HG02763 (cell line): ENCODE results near the gene P2RX6.
"Not testable (repeated sequence)": the region's sequence is repeated elsewhere in the genome, so short reads cannot be mapped to it uniquely, and the experiment has no call there.

ENCODE experiments used
- ATAC-seq: cut with Tn5 transposase; IDR thresholded peaks from one replicate; pipeline ENCODE4 v1.9.1; 2021; ENCODE audit warnings: mild to moderate bottlenecking, moderate library complexity; ENCODE audit not compliant: unreplicated experiment

P2RX6 gene

DNA sequence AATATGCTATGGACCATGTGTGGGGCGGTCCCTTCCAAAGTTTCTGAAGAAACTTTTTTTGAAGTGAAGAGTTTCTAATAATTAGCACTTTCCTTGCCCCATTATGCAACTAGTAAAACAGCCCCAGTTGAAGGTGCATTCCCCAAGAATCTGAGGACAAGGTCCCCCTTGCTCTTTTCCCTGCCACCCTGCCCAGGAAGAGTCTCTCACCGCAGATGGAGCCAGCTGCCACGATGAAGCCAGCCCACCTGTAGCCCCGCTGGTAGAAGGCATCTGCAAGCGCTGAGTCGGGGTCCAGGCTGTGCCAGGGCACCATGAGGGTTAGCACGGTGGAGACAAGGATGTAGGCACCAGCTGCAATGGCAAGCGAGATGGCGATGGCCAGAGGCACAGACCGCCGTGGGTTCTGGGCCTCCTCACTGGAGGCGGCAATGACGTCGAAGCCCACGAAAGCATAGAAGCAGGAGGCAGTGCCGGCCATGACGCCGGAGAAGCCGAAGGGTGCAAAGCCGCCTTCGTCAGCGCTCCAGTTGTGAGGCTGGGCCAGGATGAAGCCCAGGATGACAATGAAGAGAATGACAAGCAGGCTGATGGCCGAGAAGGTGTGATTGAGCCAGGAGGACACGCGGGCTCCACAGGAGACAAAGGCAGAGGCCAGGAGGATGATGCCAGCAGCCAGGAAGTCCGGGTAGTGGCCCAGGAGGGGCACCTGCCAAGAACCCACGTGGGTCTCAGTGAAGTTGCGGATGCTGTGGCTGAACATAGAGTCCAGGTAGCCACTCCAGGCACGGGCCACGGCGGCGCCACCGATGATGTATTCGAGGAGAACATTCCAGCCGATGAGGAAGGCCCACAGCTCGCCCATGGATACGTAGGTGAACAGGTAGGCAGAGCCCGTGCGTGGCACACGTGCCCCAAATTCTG, 15.9 kb downstream of the P2RX6 start:
- no peak for ATAC-seq

DNA sequence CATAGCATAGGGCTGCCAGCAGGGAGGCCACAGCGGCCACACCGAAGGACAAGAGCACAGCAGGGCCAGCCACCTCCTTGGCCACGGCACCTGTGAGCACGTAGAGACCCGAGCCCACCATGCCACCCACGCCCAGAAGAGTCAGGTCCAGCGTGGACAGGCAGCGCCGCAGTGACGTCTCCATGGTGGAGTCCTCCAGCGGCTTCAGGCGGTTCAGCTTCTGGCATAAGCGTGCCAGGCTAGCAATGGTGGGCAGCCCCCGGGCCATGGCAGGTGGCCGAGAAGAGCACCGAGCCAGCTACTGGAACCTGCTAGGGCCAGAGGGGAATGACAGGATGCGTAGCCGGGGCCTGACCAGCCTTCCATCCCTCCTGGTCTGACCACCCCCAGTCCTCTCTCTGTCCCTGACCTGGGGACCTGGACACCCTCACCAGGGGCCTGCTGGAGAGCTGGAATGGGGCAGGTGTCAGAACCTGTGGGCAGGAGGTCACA, 16.6 kb downstream of the P2RX6 start:
- ATAC-seq, result no peak

DNA sequence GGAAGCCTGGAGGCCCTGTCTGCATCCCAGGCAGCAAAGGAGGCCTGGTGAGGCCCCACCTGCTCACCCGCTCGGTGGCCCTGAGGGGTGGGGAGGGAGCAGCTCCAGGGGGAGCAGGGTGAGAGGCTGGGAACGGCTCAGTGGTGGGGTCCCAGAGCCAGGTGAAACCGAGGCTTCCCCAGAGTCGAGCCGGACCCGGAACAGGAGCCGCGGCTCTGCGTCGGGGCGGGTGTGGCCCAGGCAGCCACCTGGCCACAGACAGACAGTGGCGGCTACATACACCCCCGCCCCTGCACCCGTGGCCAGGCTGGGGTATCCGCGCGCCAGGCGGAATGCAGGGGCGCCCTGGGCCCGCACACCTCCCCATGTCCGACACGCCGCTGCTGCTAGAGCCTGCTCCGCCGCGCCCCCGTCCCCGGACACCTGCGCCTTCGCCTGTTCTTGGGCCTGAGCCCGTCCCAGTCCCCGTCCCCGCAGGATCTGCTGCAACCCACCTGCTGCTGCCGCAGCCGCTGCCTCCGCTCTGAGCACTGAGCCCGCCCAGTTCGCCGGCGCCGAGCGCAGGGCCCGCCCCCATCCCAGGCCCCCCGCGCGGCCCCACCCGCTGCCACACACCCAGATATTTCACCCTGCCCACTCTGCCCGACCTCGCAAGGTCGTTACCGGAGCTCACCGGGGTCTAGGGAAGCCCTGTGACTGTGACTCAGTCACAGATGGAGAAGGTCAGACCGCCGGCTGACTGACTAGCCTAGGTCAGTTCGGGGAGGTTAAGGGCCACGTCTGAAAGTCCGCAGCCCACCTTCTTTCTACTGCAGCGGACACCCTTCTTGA, 17.3 kb downstream of the P2RX6 start, which contains the start of gene SLC7A4:
TSS of gene SLC7A4 (minus strand) at position 525 of the 831 bp plus-strand sequence. CDS start 749 bp downstream, outside the sequence.
- ATAC-seq, result no peak

DNA sequence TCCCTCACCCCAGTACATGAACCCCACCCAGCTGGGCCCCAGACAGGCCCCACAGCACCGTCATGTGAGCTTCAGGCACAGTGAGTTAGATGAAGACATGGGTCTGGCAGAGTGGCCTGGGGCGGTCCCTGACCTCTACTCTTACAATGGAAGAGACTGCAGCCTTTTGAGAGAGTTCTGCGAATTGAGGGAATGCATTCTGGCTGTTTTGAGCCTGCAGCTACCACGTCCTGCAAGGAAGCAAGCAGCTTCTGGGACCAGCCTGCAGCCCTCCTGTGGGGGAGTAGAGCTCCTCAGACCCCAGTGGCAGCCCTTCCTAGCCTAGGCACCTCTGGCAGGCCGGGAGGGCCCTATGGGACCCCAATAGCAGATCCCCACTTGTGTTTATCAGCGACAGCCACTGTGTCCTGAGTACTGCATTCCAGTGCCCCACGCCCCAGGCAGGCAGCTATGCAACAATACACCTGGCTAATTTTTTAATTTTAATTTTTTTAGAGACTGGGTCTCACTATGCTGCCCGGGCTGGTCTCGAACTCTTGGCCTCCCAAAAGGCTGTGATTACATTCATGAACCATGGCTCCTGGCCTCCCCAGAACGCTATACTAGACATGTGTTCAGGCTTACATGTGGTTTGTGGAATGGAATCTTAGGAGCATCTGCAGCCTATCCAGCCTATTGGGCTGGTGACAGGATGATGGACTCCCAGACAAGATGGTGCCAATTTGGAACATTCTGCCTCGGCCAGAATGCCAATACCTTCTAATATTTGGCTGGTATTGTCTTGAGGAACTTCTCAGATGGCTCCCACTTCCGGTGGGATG, 18.1 kb downstream of the P2RX6 start:
- no peak for ATAC-seq

DNA sequence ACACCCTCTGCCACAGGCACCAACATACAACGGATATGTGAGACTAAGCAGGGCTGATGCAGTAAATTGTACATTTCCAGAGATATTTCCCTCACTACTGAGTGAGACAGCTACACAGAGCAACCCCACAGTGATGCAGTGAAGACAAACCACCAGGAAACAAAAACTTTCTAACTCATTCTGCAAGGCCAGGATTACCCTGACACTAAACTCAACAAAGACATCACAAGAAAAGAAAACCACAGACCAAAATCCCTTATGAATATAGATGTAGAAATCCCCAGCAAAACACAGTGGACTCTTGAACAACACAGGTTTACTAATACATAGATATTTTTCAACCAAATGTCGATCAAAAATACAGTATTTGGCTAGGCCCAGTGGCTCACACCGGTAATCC, 18.9 kb downstream of the P2RX6 start:
- no peak for ATAC-seq

DNA sequence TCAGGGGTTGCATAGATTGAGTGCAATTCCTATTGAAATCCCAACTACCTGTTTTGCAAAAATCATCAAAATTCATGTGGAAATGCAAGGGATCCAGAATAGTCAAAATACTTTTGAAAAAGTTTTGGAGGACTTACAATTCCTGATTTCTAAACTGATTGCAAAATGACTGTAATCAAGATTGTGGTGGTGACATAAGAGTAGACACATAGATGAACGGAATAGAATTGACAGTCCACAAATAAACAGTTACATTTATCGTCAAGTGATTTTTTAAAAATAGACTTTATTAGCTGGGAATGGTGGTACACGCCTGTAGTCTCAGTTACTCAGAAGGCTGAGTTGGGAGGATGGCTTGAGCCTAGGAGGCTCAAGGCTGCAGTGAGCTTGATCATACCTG, 20.0 kb downstream of the P2RX6 start:
- ATAC-seq, result no peak

DNA sequence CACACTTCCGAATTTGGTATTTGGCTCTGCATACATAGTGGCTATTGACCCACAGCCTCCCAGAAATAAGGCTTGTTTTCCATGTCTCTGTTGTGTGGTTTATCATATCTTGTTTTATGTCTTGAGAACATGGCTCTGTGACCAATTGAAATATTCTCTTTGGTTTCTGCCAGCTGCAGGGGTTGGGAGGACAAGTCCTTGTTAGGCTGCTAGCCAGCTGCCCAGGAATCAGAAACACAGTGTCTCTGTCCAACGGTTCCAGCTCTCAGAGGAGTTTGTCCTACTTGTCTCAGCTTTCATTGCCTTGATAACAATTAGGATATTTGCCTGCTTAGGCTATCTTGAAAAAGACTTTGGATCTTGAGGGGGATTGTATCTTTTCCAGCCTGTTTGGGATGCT, 23.4 kb downstream of the P2RX6 start:
- no peak for ATAC-seq

DNA sequence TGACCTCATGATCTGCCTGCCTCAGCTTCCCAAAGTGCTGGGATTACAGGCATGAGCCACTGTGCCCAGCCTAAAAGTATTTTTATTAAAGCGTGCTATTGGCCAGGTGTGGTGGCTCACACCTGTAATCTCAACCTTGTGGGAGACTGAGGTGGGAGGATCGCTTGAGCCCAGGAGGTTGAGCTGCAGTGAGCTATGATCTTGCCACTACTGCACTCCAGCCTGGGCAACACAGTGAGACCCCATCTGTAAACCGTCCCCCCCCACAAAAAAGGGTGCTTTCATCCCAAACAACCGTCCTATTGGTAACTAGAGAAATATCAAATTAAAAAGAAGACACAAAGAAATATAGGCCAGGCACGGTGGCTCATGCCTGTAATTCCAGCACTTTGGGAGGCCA, 24.2 kb downstream of the P2RX6 start:
- ATAC-seq, result not testable (repeated sequence)

DNA sequence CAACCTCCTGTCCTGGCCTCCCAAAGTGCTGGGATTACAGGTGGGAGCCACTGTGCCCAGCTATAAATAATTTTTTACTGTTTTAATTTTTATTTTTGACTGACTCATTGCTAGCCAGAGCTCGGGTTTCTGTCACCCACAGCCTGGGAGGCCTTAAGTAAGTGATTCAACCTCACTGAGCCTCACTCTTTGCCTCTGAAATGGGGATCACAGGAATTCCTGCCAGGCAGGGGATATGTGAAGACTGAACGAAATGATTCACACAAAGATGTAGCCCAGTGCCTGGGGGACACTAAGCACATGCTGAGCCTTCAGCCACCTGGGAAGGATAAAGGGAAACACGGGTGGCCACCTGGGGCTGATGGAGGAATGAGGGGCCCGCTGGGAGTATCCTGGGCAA, 27.0 kb downstream of the P2RX6 start:
- ATAC-seq, result no peak

DNA sequence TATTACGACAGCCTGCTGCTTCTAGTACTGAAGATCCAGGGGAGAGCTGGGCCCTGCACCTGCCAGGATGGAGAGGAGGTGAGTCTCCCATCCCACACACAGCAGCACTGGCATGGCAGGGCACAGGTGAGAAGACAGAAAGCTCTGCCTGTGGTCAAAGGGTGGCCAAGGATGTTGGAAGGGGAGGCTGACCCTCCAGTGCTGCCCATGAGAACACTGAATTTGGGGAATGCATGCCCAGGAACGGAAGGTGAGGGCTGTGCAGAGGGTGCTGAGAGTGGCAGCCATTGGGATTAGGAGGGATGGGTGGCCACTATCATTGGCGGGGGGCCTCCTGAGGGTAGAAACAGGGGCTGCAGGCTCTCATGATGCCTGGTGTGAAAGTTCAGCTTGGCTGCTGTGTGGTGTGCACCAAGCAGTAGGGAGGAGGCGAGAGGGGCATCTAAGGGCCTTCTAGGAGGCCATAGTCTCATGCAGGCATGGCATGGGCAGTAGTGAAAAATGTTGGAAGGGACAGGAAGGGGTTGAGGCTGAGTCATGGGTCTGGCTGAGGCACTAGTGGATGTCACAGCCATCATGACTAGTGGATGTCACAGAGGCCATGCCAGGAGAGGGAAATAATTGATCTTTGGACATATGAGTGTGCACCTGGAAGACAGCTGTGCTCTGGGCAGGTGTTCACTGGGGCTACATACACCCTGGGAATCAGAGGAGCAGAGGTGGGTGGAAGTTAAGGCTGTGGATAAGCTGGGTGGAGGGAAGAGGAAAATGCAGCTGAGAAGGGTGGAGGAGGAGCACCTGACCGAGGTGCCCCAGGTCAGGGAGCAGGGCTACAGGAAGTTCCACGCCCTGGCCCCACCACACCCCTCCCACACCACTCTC, 28.3 kb downstream of the P2RX6 start:
- no peak for ATAC-seq

DNA sequence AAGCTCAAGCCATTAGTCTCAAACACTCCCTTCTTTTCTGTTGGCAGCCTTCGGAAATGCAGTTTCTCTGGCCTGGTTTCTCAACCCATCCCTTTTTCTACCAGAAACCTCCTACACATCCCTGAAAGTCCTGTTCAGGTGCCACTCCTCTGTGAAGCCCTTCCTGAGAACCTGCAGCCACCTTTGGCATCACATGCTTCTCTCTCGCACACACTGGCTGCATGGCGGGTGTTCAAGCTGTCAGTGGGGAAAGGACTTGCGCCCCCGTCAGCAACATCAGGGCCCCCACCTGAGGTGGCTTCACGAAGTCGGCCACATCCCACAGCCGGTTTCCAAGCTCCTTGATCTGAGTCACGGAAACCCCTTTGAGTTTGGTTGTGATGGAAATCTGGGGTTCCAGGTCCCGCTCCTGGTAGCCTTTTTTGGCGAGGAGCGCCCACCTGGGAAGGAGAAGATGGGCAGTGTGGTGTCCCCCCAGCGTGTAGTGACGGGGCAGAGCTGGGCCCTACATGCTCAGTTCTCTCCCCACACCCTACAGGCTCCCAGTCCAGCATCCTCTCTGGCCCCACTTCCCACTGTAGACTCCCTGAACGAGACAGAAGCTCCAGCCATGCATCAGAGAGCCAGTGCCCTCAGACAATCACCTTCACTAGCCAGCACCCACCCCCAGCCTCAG, 29.0 kb downstream of the P2RX6 start:
- no peak for ATAC-seq

DNA sequence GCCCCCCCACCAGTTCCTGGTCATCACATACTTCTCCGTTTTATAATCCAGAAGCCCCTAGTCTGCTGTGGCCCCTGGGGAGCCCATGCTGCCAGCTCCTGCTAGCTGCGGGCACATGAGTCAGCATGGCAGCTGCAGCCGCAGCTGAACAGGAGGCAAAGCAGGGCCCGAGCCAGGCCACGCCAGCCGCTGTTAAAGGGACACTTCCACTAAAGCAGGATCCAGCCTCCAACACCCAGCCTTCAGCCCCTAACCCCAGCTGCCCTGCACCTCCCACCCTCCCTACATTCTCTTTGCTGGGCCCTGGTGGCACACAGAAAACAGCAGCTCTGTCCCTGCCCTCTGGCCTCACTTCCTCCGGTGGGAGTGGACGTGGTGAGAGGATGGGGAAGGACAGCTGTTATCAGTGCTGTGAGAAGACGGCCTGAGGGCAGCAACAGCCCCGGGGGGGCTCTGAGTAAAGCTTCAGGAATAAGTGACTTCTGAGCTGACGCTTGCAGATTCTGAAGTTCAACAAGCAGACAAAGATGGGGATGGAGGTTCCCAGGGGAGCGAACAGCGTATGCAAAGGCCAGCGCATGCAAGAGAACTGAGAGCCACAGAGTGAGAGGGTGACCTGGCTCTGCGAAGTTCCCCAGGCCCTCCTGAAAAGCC, 30.1 kb downstream of the P2RX6 start:
- ATAC-seq, result no peak

DNA sequence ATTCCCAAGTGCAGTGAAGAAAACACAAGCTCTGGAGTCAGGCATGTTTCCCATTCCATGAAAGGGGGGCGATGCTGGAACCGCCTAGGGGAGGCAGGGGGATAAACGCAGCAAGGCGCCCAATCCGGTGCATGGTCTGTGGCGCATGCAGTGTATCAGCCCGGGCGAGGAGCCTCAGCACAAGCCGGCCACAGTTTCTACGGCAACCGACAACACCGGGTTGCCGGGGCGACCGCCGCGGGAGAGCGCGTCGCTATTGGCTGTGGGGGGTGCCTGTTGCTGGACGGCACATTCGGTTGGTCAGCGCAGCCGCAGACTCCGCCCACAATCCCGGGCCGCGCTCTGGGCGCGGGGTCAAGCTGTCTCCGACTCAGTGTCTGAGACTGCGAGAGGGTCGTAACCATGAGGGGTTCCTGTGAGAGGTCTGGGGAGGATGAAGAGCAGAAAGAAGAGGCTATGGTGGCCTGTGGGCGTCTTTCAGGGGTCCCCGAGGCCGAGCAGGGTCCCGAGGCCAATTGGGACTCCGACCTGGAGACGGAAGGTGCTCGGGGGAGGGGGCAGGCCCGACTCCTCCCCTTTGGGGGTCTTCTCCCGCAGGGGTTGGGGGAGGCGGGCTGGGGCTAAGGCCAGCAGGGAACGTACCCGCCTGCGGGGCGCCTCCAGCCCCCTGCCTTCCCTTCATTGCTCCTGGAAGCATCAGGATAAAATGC, 30.8 kb downstream of the P2RX6 start, which contains the start of gene LRRC74B:
TSS of gene LRRC74B (plus strand) at position 362 of the 710 bp plus-strand sequence. CDS start at position 403, 41 bp downstream.
- ATAC-seq, result peak; percentile 67

DNA sequence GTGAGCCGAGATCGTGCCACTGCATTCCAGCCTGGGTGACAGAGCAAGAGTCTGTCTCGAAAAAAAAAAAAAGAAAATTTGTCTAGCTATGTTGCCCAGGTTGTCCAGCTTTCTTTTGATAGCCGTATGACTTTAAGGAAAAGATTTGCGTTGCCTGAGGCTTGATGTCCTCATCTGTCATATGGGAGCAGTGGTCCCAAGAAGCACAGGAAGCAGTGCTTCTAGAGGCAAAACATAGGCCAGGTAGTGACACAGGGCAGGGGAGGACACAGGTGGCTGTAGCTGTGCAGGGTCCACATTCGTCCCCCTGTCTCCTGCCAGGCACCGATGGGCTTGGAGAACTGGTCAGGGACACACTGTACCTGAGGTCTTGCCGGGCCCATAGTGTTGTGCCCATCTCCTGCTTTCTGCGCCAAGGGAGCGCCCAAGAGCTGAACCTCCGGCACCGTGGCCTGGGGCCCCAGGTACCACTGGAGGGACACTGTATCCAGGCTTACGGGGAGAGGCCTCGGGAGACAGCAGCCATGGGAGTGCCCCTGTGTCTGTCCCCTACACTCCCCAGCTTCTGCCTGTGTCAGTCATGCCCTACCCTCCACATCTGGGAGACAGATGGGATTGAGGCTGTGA, 32.2 kb downstream of the P2RX6 start:
- ATAC-seq, result no peak

DNA sequence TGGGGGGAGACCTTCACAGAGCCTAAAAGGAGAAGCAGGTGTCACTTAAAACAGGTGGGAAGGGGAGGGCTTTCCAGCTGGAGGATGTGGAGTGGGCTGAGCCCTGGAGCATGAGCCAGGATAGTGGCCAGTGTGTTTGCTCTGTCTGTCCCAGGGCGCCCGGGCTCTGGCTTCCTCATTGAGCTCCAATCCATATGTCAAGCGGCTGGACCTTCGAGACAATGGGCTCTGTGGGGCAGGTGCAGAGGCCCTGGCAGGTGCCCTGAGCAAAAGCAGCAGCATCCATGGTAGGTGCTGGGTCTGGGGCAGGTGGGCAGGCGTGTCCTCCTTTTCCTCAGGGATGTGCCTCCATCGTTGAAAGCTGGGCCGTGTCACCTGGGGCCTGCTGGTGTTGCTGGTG, 32.8 kb downstream of the P2RX6 start:
- no peak for ATAC-seq

DNA sequence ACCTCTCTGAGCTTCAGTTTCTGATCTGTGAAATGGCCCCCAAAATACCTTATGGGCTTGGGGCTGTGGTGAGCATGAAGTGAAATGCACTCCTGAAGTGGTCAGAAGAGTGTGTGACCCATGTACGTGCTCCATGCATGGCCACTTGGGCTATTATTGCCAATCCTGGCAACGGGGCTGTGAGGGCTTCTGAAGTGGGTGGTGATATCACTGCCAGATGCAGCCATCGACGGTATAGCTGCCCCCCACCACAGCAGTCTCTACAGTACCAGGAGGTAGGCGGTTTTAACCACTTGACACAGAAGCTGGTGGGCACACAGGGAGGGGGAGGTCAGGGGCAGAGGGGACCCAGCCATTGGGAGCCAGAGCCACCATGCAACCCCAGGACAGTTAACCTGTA, 33.5 kb downstream of the P2RX6 start:
- ATAC-seq, result not testable (repeated sequence)

DNA sequence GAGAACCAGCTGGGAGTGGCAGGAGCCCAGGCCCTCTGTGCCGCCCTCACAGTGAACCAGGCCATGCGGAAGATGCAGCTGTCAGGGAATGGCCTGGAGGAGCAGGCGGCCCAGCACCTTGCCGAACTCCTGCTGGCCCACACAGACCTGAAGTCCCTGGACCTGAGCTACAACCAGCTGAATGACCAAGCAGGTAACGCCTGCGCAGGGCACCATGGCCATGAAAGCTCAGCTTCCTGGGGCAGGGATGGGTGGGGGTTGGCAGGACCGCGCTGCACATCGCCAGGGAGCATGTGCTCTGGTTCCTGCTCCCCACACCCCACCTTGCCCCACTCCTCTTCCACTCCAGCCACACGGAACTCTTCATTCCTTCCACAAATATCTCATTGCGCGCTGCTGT, 34.0 kb downstream of the P2RX6 start:
- ATAC-seq, result not testable (repeated sequence)
